ENCODE results near the gene CMYA5. TPM values are rescaled to one million over a fixed set of nuclear protein-coding genes. Genes with fewer than 3 reads are reported as not detected.
"Not testable (repeated sequence)": the region's sequence is repeated elsewhere in the genome, so short reads cannot be mapped to it uniquely, and the experiment has no call there.

The CMYA5 gene
- 1 to 10 TPM in 1 of 2 donors, under 1 TPM in 1; 0.64 to 1.5 TPM for total RNA-seq

DNA sequence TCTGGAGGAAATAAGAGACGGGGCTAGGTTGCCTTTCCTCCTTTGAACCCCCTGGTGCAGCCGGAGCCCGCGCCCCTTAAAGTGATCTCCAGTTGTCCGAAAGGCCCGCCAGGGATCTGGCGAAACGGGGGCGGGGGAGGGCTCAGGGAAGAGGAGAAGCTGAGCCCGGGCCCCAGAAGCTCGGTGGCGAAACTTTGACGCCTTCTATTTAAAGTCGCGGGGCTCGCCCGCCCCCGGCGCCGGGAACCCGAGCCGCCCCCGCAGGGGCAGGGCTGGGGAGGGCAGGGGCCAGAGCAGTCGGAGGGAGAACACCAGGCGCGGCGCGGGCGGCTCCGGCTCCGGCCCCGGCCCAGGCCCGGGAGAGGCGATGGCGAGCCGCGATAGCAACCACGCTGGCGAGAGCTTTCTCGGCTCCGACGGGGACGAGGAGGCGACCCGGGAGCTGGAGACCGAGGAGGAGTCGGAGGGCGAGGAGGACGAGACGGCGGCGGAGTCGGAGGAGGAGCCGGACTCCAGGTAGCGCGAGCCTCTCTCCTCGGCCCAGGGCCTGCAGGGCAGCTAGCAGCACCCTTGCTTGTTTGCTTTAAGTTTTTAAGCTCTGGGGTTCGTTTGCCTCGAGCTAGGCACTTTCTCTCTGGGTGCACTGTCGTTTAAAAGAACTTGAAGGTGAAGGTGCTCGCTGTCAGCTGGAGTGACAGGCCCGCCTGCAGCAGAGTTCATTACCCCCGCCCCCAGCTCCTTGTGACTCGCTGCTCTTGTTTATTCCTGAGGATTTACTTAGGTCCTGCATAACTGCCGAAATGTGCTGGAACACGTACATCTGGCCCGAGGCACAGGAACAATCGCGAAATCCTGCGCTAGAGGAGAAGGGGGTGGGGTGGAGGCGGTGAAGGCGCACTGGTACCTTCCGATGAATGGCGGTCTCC lies at the start of gene CMYA5:
TSS of gene CMYA5 (plus strand) at position 296 of the 926 bp plus-strand sequence. CDS start at position 368, 72 bp downstream.
- ATAC-seq (peak in 1 of 2 donors; percentile 43), DNase-seq (ENCODE audit: low spot score) (no peak)
- Mint-ChIP-seq H3K4me3 (no peak within 1 kb of the TSS), H3K9me3 (no peaks in the 10 kb centered on the region), H3K36me3 (peaks cover 6% of the 10 kb centered on the region), H3K4me1 (ENCODE audit: low read depth in 2 of 2) (peaks cover 17 to 28% of the 10 kb centered on the region in 2 donors), H3K27ac (peak within 1 kb of the TSS in 1 of 2 donors; percentile 57), H3K27me3 (no peaks in the 10 kb centered on the region)

DNA sequence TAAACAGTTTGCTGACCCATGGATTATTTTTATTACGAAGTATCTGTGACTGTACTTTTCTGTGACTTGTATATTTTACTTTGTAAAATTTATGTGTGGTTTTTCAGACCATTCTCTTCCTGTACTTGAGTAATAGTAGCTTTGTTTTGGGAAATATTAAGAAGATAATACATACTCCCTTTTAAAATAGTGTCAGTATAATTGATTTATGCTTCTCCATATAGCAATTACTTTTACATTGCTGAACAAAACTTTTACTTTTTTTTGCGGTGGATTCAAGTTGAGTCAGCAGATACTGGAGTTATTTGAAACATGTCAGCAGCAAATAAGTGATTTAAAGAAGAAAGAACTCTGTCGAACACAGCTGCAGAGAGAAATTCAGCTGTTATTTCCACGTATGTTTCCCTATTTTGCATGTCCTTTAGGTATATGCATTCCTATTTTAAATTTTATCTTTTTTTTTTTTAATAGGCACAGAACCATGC lies 49.0 kb upstream of the CMYA5 start:
- no peak overlapping the region for H3K4me3 Mint-ChIP-seq
- ATAC-seq (no peak), DNase-seq (ENCODE audit: low spot score) (no peak)
- H3K27me3 Mint-ChIP-seq = no peaks in the 10 kb centered on the region
- H3K36me3 Mint-ChIP-seq = peaks cover 24% of the 10 kb centered on the region
- H3K4me1 Mint-ChIP-seq (ENCODE audit: low read depth in 2 of 2) = peaks cover 33% of the 10 kb centered on the region in 2 donors
- peaks cover 4% of the 10 kb centered on the region for H3K9me3 Mint-ChIP-seq
- peak overlapping the region in 1 of 2 donors; percentile 73 for H3K27ac Mint-ChIP-seq

GRCh38 chr5:79641414-79641813 lies 48.2 kb upstream of the CMYA5 start:
- ATAC-seq = no peak
- peaks cover 4% of the 10 kb centered on the region for H3K9me3 Mint-ChIP-seq
- no peak for DNase-seq (ENCODE audit: low spot score)
- H3K4me1 Mint-ChIP-seq (ENCODE audit: low read depth in 2 of 2) = peaks cover 33% of the 10 kb centered on the region in 2 donors
- H3K27me3 Mint-ChIP-seq = no peaks in the 10 kb centered on the region
- peaks cover 24% of the 10 kb centered on the region for H3K36me3 Mint-ChIP-seq
- H3K4me3 Mint-ChIP-seq = no peak overlapping the region
- peak overlapping the region in 1 of 2 donors; percentile 73 for H3K27ac Mint-ChIP-seq

GRCh38 chr5:79642210-79642609 lies 47.4 kb upstream of the CMYA5 start:
- no peak overlapping the region for H3K4me3 Mint-ChIP-seq
- peaks cover 24% of the 10 kb centered on the region for H3K36me3 Mint-ChIP-seq
- H3K27me3 Mint-ChIP-seq = no peaks in the 10 kb centered on the region
- DNase-seq (ENCODE audit: low spot score) = no peak
- peaks cover 30% of the 10 kb centered on the region in 2 donors for H3K4me1 Mint-ChIP-seq (ENCODE audit: low read depth in 2 of 2)
- ATAC-seq = no peak
- peak overlapping the region in 1 of 2 donors; percentile 51 for H3K27ac Mint-ChIP-seq
- peaks cover 4% of the 10 kb centered on the region for H3K9me3 Mint-ChIP-seq

DNA sequence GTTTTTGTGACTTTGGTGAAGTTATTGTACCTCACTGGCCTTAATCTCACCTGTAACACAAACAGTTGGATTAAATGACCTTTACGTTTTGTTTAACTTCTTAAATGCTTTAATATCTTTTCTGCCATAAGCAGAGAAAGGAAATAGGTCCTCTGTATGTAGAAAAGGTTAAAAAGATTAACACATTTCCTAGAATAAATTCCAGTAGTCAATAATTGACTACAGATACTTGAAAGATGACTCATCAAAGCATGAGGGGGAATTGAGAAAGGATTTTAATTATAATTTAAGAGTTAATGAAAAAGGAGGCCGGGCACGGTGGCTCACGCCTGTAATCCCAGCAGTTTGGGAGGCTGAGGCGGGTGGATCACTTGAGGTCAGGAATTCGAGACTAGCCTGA lies 35.8 kb upstream of the CMYA5 start:
- ATAC-seq (no peak), DNase-seq (ENCODE audit: low spot score) (no peak)
- Mint-ChIP-seq H3K27ac (no peak overlapping the region), H3K27me3 (no peaks in the 10 kb centered on the region), H3K4me3 (no peak overlapping the region), H3K36me3 (peaks cover 5% of the 10 kb centered on the region), H3K4me1 (ENCODE audit: low read depth in 2 of 2) (peaks cover 0 to 3% of the 10 kb centered on the region in 2 donors), H3K9me3 (no peaks in the 10 kb centered on the region)

DNA sequence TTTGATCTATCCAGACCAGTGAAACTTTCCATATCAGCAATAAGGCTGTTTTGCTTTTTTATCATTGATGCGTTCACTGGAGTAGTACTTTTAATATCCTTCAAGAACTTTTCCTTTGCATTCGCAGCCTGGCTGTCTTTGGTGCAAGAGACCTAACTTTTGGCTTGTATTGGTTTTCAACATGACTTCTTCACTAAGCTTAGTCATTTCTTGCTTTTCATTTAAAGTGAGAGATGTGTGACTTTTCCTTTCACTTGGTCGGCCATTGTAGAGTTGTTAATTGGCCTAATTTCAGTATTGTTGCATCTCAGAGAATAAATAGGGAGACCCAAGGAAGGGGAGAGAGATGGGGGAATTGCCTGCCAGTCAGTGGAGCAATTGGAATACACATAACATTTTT lies 26.4 kb upstream of the CMYA5 start:
- Mint-ChIP-seq H3K36me3 (peaks cover 20% of the 10 kb centered on the region), H3K27ac (peak overlapping the region; percentile 60 to 84)
- DNase-seq (ENCODE audit: low spot score) = no peak

GRCh38 chr5:79666758-79667157 lies 22.9 kb upstream of the CMYA5 start:
- Mint-ChIP-seq H3K9me3 (no peaks in the 10 kb centered on the region), H3K27me3 (no peaks in the 10 kb centered on the region), H3K4me1 (ENCODE audit: low read depth in 2 of 2) (peaks cover 19 to 30% of the 10 kb centered on the region in 2 donors), H3K4me3 (no peak overlapping the region), H3K27ac (peak overlapping the region; percentile 46 to 62), H3K36me3 (peaks cover 27% of the 10 kb centered on the region)
- no peak for DNase-seq (ENCODE audit: low spot score)
- ATAC-seq = no peak

More for the DNA sequence above, 26.4 kb upstream of the CMYA5 start:
- Mint-ChIP-seq H3K4me3 (peak overlapping the region; percentile 74), H3K9me3 (no peaks in the 10 kb centered on the region), H3K27me3 (no peaks in the 10 kb centered on the region), H3K4me1 (ENCODE audit: low read depth in 2 of 2) (peaks cover 16 to 25% of the 10 kb centered on the region in 2 donors)
- peak; percentile 80 to 82 for ATAC-seq

GRCh38 chr5:79672392-79672791 lies 17.2 kb upstream of the CMYA5 start:
- H3K4me3 Mint-ChIP-seq = no peak overlapping the region
- ATAC-seq (no peak), DNase-seq (ENCODE audit: low spot score) (no peak)
- peaks cover 23 to 29% of the 10 kb centered on the region in 2 donors for H3K4me1 Mint-ChIP-seq (ENCODE audit: low read depth in 2 of 2)
- H3K27ac Mint-ChIP-seq = peak overlapping the region in 1 of 2 donors; percentile 22
- no peaks in the 10 kb centered on the region for H3K9me3 Mint-ChIP-seq
- H3K27me3 Mint-ChIP-seq = no peaks in the 10 kb centered on the region
- peaks cover 39% of the 10 kb centered on the region for H3K36me3 Mint-ChIP-seq

DNA sequence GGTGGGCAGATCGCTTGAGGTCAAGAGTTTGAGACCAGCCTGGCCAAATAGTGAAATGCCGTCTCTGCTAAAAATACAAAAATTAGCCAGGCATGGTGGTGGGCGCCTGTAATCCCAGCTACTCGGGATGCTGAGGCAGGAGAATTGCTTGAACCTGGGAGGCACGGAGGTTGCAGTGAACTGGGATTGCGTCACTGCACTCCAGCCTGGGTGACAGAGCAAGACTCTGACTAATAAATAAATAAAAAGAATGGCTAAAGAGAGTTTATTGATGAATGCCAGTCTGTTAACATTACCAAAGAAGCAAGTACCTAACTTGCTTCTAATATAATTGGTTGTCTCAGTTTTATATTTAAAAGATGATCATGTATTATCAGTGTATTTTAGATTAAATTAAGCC lies 13.3 kb upstream of the CMYA5 start:
- not testable (repeated sequence) for DNase-seq (ENCODE audit: low spot score); H3K27ac Mint-ChIP-seq; ATAC-seq; H3K9me3 Mint-ChIP-seq; H3K4me3 Mint-ChIP-seq; H3K27me3 Mint-ChIP-seq
- Mint-ChIP-seq H3K4me1 (ENCODE audit: low read depth in 2 of 2) (peaks cover 24 to 35% of the 10 kb centered on the region in 2 donors), H3K36me3 (peaks cover 37% of the 10 kb centered on the region)

DNA sequence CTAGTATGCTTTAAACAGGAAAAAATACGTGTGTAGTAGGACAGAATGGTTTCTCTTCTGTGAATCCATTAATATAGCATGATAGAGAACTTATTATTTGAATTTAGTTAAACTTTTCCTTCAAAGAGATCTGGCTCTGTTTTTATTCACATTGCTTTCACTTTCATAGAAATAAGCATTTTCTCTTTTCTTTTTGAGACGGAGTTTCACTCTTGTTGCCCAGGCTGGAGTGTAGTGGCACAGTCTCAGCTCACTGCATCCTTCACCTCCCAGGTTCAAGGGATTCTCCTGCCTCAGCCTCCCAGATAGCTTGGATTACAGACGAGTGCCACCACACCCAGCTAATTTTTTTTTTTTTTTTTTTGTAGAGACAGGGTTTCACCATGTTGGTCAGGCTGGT lies 7.5 kb upstream of the CMYA5 start:
- ATAC-seq = peak in 1 of 2 donors; percentile 75
- Mint-ChIP-seq H3K27ac (peak overlapping the region; percentile 21 to 36), H3K36me3 (peaks cover 29% of the 10 kb centered on the region), H3K4me3 (peak overlapping the region; percentile 37), H3K4me1 (ENCODE audit: low read depth in 2 of 2) (peaks cover 19 to 22% of the 10 kb centered on the region in 2 donors)
- DNase-seq (ENCODE audit: low spot score); H3K27me3 Mint-ChIP-seq; H3K9me3 Mint-ChIP-seq: not testable (repeated sequence)

DNA sequence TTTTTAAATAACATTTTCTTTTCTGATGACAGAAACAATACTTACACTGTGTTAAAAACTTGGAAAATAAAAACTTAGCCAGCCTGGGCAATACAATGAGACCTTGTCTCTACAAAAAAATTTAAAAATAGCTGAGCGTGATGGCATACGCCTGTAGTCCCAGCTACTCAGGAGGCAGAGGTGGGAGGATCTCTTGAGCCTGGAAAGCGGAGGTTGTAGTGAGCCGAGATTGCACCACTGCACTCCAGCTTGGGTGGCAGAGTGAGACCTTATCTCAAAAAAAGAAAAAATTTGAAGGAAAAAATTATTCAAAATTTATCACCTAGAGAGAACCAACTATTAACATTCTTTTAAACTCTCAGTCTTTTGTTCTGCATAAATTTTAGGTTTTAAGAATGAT lies 4.9 kb upstream of the CMYA5 start:
- H3K36me3 Mint-ChIP-seq = peaks cover 29% of the 10 kb centered on the region
- H3K9me3 Mint-ChIP-seq = no peaks in the 10 kb centered on the region
- ATAC-seq = no peak

DNA sequence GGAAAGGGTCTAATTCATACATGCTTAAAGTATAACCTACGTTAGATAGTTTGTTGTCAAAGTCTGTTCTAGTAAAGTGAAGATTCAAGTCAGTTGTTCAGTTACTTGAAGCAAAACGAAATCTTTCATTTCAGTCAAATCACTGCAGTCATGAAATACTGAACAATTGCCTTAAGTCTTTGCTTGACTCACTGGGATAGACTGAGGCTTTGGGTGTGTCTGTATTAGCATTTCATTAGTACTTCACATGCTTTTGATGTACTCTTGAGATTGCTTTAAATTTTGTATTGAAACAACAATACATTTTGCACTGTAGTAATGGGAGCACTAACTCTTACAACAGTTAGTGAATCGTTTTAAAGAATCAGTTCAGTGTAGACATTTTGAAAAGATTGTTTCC lies 4.0 kb upstream of the CMYA5 start:
- Mint-ChIP-seq H3K4me3 (no peak overlapping the region), H3K27me3 (no peaks in the 10 kb centered on the region), H3K9me3 (no peaks in the 10 kb centered on the region), H3K27ac (no peak overlapping the region), H3K36me3 (peaks cover 27% of the 10 kb centered on the region), H3K4me1 (ENCODE audit: low read depth in 2 of 2) (peaks cover 24% of the 10 kb centered on the region in 2 donors)
- ATAC-seq (no peak), DNase-seq (ENCODE audit: low spot score) (no peak)

More for the DNA sequence above, 4.9 kb upstream of the CMYA5 start:
- no peak overlapping the region for H3K27ac Mint-ChIP-seq
- DNase-seq (ENCODE audit: low spot score) = no peak
- peaks cover 26 to 27% of the 10 kb centered on the region in 2 donors for H3K4me1 Mint-ChIP-seq (ENCODE audit: low read depth in 2 of 2)
- H3K4me3 Mint-ChIP-seq = no peak overlapping the region
- H3K27me3 Mint-ChIP-seq = no peaks in the 10 kb centered on the region

GRCh38 chr5:79686799-79687198 lies 2.8 kb upstream of the CMYA5 start:
- DNase-seq (ENCODE audit: low spot score) (no peak), ATAC-seq (no peak)
- no peaks in the 10 kb centered on the region for H3K27me3 Mint-ChIP-seq
- H3K36me3 Mint-ChIP-seq = peaks cover 17% of the 10 kb centered on the region
- no peaks in the 10 kb centered on the region for H3K9me3 Mint-ChIP-seq
- H3K4me1 Mint-ChIP-seq (ENCODE audit: low read depth in 2 of 2) = peaks cover 15 to 26% of the 10 kb centered on the region in 2 donors
- H3K4me3 Mint-ChIP-seq = no peak overlapping the region
- H3K27ac Mint-ChIP-seq = no peak overlapping the region

DNA sequence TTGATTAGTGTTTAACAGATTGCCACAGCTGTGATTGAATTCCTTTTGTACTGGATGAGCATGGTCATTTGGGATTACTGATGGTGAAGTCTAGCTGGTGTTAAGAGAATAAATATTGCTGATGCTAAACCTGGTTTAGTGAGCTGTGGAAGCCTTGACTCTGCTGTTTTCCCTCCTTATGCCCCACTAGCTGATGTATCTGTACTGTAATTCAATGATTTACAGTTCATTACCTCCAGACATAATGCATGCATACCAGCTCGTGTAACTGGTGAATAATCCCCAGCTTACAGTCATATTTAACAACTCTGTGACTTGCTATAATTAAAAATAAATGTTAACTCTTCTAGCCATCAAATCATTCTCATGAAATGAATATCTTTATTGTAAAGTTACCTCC lies 1.7 kb upstream of the CMYA5 start:
- Mint-ChIP-seq H3K4me3 (no peak overlapping the region), H3K9me3 (no peaks in the 10 kb centered on the region), H3K4me1 (ENCODE audit: low read depth in 2 of 2) (peaks cover 7 to 19% of the 10 kb centered on the region in 2 donors), H3K27ac (peak overlapping the region in 1 of 2 donors; percentile 57), H3K27me3 (no peaks in the 10 kb centered on the region), H3K36me3 (peaks cover 11% of the 10 kb centered on the region)
- no peak for DNase-seq (ENCODE audit: low spot score)
- ATAC-seq = no peak

Measured in natural killer cell treated with Interleukin-12 subunit alpha and Interleukin-12 subunit beta and Interleukin-15 and Interleukin-18, amount 100 ng/mL, for 72 hours (primary cell).